ENCODE measurements around the gene PPP2R3C.

DNA sequence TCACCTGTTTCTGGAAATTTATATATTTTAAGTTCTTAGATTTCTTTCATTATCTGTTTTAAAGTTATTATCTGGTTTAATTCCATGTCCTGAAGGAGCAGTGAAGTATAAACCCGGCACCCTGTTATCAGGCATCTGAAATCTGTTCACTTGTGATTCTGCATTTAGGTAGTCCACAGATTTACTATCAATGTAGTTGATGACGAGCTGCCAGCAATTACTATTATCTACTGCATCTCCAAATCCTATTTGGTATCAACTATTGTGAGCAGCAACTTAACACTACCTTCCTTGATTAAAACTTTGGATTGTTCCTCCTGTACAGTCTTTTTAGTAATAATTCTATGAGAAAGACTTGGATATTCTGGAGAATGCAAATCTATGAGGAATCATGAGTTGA, 36.7 kb upstream of the PPP2R3C start:
- TF ChIP-seq CTCF (conservative IDR thresholded peaks at IDR 0.05) (no peak), EZH2 (IDR thresholded peaks at IDR 0.05; ENCODE audit: low read depth) (no peak)

Data from PC-9 (cell line).